ENCODE measurements around the gene ELSPBP1. TPM values are rescaled to one million over a fixed set of nuclear protein-coding genes. Genes with fewer than 3 reads are reported as not detected.

The ELSPBP1 gene
- polyA plus RNA-seq, 1 of the 3 experiments (the other 2 are of a cell fraction) = not detected

DNA sequence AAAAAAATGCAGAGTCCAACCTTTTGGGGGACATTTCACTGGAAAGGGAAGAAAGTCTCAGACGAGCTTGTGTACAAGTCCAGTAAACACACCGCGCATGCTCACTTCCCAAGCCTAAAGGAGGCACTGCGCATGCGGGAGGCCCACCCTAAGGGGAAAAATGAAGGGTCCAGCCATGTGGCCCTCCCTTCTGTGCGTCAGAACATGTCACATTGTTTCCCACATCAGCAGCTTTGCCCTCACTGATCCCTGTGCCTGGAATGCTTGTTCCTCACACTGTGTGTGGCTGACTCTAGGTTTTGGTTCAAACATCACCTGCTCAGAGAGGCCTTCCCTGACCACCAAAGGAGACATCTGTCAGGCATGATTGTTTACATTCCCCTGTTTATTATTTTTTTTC lies 4.4 kb downstream of the ELSPBP1 start:
- Histone ChIP-seq H3F3A (replicated peaks; ENCODE audit: insufficient read depth) (no peaks in the 10 kb centered on the region), H2AFZ (ENCODE audit: low read depth) (no peak overlapping the region), H3K4me1 (ENCODE audit: control insufficient read depth in 1 of 2, insufficient read depth in 2 of 2, low read depth in 1 of 2, low read length in 1 of 2) (no peaks in the 10 kb centered on the region), H3K4me3 (ENCODE audit: low read depth in 2 of 2, low read length in 1 of 2) (no peak overlapping the region), H3K9me3 (no peaks in the 10 kb centered on the region), H3K27ac (ENCODE audit: low read depth in 2 of 2, low read length in 1 of 2) (no peak overlapping the region), H3K27me3 (ENCODE audit: insufficient read depth) (peaks cover 13% of the 10 kb centered on the region; the same call in 1 of the 2 replicates), H3K36me3 (replicated peaks in 1 of 2; ENCODE audit: control insufficient read depth in 1 of 2, insufficient read depth in 2 of 2, low read length in 1 of 2) (no peaks in the 10 kb centered on the region), H3K9me2 (no peaks in the 10 kb centered on the region), H3K9ac (no peak overlapping the region), H3K79me2 (ENCODE audit: insufficient read depth) (no peaks in the 10 kb centered on the region), H4K20me1 (ENCODE audit: insufficient read depth) (no peaks in the 10 kb centered on the region), H3K4me2 (no peak overlapping the region)
- DNase-seq = no peak
- TF ChIP-seq EP300 (IDR thresholded peaks at IDR 0.05; ENCODE audit: borderline replicate concordance in 1 of 2, low read depth in 1 of 2, low read length in 1 of 2) = no peak
- TF ChIP-seq, protein P1, sequence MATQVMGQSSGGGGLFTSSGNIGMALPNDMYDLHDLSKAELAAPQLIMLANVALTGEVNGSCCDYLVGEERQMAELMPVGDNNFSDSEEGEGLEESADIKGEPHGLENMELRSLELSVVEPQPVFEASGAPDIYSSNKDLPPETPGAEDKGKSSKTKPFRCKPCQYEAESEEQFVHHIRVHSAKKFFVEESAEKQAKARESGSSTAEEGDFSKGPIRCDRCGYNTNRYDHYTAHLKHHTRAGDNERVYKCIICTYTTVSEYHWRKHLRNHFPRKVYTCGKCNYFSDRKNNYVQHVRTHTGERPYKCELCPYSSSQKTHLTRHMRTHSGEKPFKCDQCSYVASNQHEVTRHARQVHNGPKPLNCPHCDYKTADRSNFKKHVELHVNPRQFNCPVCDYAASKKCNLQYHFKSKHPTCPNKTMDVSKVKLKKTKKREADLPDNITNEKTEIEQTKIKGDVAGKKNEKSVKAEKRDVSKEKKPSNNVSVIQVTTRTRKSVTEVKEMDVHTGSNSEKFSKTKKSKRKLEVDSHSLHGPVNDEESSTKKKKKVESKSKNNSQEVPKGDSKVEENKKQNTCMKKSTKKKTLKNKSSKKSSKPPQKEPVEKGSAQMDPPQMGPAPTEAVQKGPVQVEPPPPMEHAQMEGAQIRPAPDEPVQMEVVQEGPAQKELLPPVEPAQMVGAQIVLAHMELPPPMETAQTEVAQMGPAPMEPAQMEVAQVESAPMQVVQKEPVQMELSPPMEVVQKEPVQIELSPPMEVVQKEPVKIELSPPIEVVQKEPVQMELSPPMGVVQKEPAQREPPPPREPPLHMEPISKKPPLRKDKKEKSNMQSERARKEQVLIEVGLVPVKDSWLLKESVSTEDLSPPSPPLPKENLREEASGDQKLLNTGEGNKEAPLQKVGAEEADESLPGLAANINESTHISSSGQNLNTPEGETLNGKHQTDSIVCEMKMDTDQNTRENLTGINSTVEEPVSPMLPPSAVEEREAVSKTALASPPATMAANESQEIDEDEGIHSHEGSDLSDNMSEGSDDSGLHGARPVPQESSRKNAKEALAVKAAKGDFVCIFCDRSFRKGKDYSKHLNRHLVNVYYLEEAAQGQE (IDR thresholded peaks at IDR 0.05; ENCODE audit: low read depth, low read length) = no peak
- TF ChIP-seq, protein P2, sequence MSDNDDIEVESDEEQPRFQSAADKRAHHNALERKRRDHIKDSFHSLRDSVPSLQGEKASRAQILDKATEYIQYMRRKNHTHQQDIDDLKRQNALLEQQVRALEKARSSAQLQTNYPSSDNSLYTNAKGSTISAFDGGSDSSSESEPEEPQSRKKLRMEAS (IDR thresholded peaks at IDR 0.05; ENCODE audit: low read depth) = no peak
- no peak for TF ChIP-seq MEF2A (IDR thresholded peaks at IDR 0.05; ENCODE audit: borderline replicate concordance, low read depth)
- no peak for TF ChIP-seq GATA2 (CRISPR knock-in tag; IDR thresholded peaks at IDR 0.05)
- TF ChIP-seq, protein P3, sequence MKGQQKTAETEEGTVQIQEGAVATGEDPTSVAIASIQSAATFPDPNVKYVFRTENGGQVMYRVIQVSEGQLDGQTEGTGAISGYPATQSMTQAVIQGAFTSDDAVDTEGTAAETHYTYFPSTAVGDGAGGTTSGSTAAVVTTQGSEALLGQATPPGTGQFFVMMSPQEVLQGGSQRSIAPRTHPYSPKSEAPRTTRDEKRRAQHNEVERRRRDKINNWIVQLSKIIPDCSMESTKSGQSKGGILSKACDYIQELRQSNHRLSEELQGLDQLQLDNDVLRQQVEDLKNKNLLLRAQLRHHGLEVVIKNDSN (IDR thresholded peaks at IDR 0.05; ENCODE audit: borderline replicate concordance, low read depth) = no peak
- no peak for TF ChIP-seq RAD21 (IDR thresholded peaks at IDR 0.05; ENCODE audit: low read length)
- TF ChIP-seq YY1 (IDR thresholded peaks at IDR 0.05; ENCODE audit: low read depth) = no peak
- TF ChIP-seq RFX5 (IDR thresholded peaks at IDR 0.05; ENCODE audit: low read length) = no peak
- no peak for TF ChIP-seq JUND (IDR thresholded peaks at IDR 0.05)
- no peak for TF ChIP-seq ELF1 (IDR thresholded peaks at IDR 0.05)
- TF ChIP-seq GABPA (IDR thresholded peaks at IDR 0.05; ENCODE audit: low read depth) = no peak
- TF ChIP-seq NRF1 (IDR thresholded peaks at IDR 0.05; ENCODE audit: low read depth, low read length) = no peak
- no peak for TF ChIP-seq RXRA (IDR thresholded peaks at IDR 0.05; ENCODE audit: borderline replicate concordance, low read depth)
- TF ChIP-seq, protein P4, sequence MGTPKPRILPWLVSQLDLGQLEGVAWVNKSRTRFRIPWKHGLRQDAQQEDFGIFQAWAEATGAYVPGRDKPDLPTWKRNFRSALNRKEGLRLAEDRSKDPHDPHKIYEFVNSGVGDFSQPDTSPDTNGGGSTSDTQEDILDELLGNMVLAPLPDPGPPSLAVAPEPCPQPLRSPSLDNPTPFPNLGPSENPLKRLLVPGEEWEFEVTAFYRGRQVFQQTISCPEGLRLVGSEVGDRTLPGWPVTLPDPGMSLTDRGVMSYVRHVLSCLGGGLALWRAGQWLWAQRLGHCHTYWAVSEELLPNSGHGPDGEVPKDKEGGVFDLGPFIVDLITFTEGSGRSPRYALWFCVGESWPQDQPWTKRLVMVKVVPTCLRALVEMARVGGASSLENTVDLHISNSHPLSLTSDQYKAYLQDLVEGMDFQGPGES (IDR thresholded peaks at IDR 0.05; ENCODE audit: low read depth, low read length) = no peak
- TF ChIP-seq FOSL2 (IDR thresholded peaks at IDR 0.05; ENCODE audit: borderline replicate concordance, low read depth) = no peak
- no peak for TF ChIP-seq FOXJ3 (CRISPR knock-in tag; IDR thresholded peaks at IDR 0.05)
- ChIA-PET CTCF (no interaction called here), POLR2A (no interaction called here)
- 42% methylated on average over 6 of the region's 6 CpGs for WGBS (ENCODE audit: low lambda C conversion rate)
